Right renal cortex interstitium (tissue), 3 donors: Measurements from ENCODE around the gene CACTIN. TPM values are rescaled to one million over a fixed set of nuclear protein-coding genes. Genes with fewer than 3 reads are reported as not detected.

ENCODE experiments used
- DNase-seq, 3 donors: peaks; one replicate each; pipeline ENCODE4 v3.0.0-alpha.2; 2013; ENCODE audit warnings: low read depth in 3 of 3, low spot score in 2 of 3
- polyA plus RNA-seq, 3 donors: library from polyadenylated mRNA; unstranded; fragments of 120-200 nt; gene quantifications; one replicate each; pipeline ENCODE4 v1.2.1, GENCODE V29; 2013; ENCODE audit not compliant: insufficient read length in 3 of 3

The CACTIN gene
- polyA plus RNA-seq, 3 donors = 17.8 to 19.3 (median 18.6) TPM

- no peak for DNase-seq
These were observed 12.6 kb downstream of the CACTIN start for GRCh38 chr19:3613818-3614661.

DNA sequence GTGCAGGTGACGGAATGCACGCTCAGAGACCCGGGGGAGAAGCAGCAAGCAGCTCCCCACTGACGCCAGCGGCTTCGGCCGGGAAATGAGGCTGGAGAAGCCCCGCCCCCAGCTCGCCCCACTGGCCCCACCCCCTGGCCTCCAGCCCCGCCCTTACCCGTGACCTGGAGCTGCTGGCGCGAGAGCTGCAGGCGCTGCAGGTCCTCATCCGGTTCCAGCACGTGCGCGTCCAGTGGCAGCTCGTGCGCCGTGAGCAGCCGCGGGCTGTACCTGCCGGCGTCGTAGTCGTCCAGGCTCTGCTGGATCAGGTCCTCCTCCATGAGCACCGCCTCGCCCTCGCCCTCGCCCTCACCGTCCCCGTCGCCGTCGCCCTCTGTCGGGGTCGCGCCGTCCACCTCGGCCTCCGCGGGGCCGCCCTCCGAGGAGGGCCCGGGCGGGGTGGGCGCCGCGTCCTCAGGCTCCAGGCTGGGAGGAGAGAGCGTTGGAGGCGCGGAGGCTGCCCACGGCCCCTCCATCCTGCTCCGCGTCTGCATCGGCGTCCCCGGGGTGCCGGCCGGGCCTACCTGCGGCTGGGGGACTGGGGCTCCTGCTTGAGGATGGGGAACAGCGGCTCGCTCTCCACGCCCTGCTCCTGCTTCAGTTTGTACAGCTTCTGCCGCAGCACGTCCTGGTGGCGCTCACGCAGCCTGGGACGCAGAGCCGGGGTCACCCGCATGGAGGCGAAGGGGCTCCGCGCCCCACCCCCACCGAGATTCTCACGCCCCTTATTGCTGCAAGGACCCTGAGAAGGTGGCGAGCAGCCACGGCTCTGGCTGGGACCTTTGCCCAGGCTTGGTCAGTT, 13.5 kb downstream of the CACTIN start:
- no peak for DNase-seq

DNA sequence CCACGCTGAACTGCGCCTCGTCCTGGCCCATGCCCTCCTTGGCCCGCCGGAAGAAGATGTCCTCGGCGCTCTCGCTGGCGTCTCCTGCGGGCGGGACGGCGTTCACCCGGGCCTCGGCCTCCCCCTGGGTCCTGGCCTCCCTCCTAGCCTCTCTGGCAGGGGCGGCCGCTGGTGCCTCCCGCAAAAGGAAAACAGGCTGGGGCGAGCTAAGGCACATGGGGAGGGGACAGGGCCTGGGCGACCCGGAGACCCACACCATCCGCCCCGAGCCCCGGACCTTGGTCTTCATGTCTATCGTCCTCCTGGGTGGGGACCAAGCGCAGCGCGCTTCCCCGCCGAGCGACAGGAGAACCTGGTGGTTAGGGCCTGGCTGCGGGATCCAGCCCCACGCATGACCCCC, 14.3 kb downstream of the CACTIN start:
- DNase-seq = no peak

- no peak for DNase-seq
These were observed 14.7 kb downstream of the CACTIN start for GRCh38 chr19:3611841-3612240.

DNA sequence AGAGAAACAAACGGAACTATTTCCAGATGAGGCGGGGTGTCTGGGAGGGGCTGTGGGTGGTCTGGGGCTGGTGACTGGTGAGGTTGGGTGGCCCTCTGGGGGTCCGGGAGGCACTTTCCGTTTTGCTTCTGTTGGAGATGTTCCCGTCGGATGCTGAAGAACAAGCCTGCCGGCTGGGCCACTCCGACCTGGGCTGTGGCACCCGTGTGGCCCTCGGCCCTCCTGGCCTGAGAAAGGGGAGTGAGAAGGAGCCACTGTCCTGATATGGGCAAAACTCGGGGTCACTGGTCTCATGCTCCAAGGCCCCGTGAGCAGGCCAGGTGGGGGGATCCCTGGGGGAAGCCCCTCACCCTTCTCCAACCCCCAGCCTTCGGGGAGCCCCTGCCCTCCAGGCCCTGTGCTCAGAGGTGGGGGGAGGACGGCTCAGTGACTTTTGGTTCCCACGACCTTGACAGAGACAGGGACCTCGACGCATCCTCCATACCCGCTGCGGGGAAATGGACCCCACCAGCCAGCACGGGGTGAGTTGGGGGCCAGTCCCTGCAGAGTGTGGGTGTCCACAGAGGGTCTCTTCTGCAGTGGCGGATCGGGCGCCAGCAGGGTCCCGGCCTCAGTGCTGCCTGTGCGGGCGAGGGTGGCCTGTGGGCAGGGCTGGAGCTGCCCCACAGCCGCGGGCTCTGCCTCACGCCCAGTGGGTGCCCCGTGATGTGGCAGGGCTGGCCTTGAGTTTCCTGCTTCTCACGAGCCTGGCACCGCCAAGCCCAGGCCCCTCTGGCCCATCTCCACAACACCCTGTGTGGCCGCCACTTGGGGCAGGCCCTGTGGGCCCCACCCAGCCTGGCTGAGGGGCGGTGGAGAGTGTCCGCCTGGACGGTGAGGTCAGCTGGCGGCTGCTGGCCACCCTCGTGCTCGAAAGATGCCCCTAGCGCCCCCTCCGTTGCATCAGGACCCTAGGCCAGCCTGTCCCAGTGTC, 15.6 kb downstream of the CACTIN start:
- DNase-seq = no peak

- no peak for DNase-seq
These were observed 16.5 kb downstream of the CACTIN start for GRCh38 chr19:3609779-3610719.

GRCh38 chr19:3608750-3609322, 17.8 kb downstream of the CACTIN start:
- DNase-seq = no peak

- DNase-seq = no peak
These were observed 18.4 kb downstream of the CACTIN start for GRCh38 chr19:3608079-3608641.

- no peak for DNase-seq
These were observed 19.1 kb downstream of the CACTIN start for GRCh38 chr19:3607303-3608078.

- no peak for DNase-seq
These were observed 19.8 kb downstream of the CACTIN start, which contains the start of gene TBXA2R for GRCh38 chr19:3606690-3607289. TSS of gene TBXA2R (minus strand) at chr19:3606875. CDS start at chr19:3600634, 6,241 bp downstream.

DNA sequence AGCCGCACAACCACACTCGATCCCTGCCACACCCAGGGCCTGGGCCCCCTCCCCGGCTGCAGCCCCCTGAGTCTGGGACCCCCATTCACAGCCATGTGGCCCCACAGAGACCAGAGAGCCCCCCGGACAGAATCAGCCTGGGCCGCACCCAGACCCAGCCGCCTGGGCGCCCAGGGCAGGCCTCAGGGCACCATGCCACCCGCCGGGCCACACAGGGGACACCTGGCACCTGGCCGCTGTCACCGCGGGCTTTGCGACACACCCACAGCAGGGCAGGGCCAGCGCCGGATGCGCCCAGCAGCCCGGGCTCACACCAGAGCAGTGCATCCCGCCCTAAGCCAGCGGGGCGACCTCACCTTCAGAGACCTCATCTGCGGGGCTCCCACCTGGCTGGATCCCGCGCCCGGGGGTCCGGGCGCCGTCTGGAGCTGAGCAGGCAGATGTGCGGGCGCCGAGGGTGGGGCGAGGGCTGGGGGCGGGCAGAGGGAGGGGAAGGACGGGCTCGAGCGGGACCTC, 20.4 kb downstream of the CACTIN start:
- no peak for DNase-seq

DNA sequence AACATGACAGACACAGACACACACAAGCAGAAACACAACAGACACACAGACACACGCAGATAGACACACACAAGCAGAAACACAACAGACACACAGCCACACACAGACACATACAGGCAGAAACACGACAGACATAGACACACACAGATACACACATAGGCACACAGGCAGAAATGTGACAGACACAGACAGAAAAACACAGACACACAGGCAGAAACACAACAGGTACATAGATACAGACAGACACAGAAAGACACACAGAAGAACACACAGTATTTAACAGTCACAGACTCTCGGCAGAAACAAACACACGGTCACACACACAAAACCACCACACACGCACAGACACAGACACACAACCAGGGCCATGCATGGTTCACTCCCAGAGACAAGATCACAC, 20.8 kb downstream of the CACTIN start:
- DNase-seq = no peak

DNA sequence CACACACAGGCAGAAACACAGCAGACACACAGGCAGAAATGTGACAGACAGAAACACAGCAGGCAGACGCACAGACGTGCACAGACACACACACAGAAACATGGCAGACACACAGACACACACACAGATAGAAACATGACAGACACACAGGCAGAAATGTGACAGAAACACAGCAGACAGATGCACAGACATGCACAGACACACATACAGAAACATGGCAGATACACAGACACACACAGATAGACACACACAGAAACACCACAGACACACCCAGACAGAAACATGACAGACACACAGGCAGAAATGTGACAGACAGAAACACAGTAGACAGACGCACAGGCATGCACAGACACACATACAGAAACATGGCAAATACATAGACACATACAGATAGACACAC, 21.2 kb downstream of the CACTIN start:
- DNase-seq = no peak

DNA sequence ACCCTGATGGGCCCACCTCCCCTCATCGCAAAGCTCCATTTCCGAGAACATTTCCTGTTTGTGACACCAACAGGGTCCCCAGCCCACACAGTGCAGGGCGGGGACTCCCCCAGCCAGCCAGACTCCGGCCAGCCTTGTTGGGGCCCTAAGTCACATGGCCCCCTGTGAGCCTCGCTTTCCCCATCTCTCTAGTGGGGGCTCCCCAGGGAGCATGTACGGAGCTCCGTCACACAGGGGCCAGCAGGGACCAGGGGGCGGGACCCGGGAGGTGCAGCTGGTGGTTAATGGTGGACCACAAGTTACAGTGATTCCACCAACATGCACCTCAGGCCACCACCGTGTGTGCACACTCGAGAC, 21.6 kb downstream of the CACTIN start:
- no peak for DNase-seq

- DNase-seq = no peak
These were observed 22.2 kb downstream of the CACTIN start for GRCh38 chr19:3604227-3604986.

- DNase-seq = no peak
These were observed 23.3 kb downstream of the CACTIN start for GRCh38 chr19:3603121-3603811.
